ENCODE data around the gene PTPRM. TPM values are rescaled to one million over a fixed set of nuclear protein-coding genes. Genes with fewer than 3 reads are reported as not detected.

The PTPRM gene
- total RNA-seq, 1 donor from 2014 or later, result 40.1 TPM

- DNase-seq (ENCODE audit: low read depth in 2 of 2), result no peak
Measured at GRCh38 chr18:7895346-7895745, 328.2 kb downstream of the PTPRM start.

GRCh38 chr18:7896161-7896560 lies 329.0 kb downstream of the PTPRM start:
- no peak for DNase-seq (ENCODE audit: low read depth in 2 of 2)

DNA sequence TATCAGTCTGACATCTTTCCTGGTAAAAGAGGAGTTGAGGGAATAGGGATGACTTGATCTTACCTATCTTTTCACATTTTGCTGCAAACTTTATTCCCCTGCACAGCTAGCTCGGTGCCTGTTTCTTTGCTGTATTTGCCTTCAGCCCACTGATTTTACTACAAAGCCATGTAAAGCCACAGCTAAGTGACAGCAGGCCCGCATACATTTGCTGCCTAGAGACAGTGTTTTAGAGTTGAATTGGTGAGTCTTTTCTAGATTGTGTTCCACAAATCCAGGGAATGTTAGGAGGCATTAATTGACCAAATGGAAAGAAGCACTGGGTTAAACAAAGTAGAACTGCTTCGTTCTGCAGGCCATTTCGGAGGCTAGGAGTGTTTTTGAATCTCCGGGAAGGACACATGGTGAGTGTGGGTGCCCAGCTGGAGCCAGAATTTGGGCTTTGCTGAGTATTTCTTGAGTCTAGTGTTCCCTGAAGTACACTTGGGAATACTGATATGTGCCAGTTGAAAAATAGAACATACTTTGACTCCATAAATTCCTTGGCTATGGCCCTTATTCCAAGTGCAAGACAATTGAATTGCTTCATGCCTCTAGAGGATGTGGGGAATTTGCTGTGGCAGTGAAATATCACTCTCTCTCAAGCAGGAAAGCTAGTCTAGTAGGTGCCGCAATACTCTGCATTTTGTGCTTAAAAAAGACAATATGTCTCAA lies 329.8 kb downstream of the PTPRM start:
- no peak for DNase-seq (ENCODE audit: low read depth in 2 of 2)

DNA sequence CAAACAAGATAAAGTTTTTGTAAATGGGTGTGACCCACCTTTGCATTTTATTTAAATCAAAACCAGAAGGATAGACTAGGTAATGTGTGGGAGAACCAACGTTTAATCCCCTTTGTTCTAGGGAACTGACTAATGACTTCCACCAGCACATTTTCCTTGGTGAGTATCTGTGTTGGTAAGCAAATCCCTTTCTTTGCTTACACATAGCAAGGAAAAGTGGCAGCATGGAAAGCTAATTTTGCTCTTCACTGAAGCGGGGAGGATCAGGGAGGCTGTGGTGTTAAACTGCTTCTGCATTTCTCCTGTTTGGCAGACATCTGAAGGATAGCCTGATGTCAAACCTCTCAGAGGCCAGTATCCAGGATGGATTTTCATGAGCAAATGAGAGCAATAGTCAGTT lies 331.1 kb downstream of the PTPRM start:
- DNase-seq (ENCODE audit: low read depth in 2 of 2), result no peak

- DNase-seq (ENCODE audit: low read depth in 2 of 2), result no peak
Measured at GRCh38 chr18:7899078-7899477, 332.0 kb downstream of the PTPRM start.

DNA sequence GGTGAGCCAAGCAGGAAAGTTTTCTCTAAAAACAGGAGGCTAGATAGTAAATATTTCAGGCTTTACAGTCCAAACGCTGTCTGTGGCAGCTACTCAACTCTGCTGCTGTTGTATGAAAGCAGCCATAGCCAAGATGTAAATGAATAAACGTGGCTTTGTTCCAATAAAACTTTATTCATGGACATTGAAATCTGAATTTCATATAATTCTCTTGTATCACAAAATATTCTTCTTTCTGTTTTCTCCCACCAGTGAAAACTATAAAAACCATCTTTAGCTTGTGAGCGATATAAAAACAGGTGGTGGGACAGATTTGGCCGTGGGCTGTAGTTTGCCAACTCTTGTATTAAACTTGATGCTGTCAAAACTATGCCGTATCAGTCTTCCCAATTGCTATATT lies 333.0 kb downstream of the PTPRM start:
- no peak for DNase-seq (ENCODE audit: low read depth in 2 of 2)

DNA sequence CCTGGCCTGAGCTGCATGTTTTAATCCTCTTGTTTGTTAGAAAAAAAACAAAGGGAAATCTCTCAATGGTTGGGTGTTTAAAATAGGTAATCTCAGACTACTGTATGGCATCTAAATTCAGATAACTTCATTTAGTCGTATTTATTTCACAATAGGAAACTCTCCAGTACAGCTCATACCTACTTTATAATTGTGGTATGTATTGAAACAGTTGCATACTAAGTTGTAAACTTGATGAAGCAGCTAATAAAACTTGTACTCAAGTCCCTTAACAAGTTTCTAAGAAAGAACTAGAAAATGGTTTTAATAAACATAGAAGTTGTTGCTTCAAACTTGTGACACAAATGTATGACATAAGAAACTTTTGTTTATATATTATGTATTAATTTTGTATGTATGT lies 334.5 kb downstream of the PTPRM start:
- no peak for DNase-seq (ENCODE audit: low read depth in 2 of 2)

- DNase-seq (ENCODE audit: low read depth in 2 of 2), result no peak
Measured at GRCh38 chr18:7902399-7902839, 335.3 kb downstream of the PTPRM start.

DNA sequence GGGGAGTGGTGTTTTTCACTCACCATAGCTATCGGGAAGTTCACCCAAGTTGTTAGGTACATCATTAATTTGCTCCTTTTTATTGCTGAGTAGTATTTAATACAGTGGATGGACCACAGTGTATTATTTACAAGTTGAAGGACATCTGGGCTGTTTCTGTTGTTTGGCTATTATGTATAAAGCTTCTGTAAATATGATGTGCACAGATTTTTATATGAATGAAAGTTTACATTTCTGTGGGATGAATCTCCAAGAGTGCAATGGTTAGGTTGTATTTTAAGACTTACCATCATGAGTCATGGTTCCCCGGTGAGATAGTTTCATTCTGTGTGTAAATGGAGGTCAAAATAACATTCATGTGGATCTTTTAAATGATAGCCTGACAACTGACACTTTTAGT lies 337.4 kb downstream of the PTPRM start:
- peak in 1 of 2 donors; percentile 47 for DNase-seq (ENCODE audit: low read depth in 2 of 2)

DNA sequence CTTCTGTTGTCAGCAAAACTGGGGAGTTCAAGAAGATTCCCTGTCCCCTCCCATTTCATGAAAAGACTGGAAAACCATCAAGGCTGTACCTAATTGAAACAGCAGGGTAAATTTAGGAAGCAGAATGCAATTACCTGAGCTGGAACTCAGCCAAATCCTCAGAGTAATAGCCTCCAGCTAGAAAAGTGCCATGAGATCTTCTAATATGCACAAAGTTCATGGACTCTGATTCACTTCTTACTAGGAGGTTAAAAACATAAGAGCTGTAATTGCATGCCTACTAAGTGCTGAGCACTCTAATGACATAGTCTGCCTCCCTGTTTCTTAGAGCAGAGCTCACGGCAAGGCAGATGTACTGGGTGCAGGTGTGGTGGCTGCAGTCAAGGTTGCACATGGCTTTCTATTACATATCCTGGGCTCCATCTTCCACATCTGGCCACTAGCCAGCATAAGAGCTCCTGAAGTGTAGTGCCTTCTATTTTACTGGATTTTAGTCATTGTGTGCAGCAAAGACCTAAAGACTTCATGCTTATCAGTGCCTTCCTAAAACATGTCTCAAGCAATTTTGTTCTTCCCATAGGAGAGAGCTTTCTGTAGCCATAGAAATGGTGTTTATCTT lies 341.7 kb downstream of the PTPRM start:
- no peak for DNase-seq (ENCODE audit: low read depth in 2 of 2)

DNA sequence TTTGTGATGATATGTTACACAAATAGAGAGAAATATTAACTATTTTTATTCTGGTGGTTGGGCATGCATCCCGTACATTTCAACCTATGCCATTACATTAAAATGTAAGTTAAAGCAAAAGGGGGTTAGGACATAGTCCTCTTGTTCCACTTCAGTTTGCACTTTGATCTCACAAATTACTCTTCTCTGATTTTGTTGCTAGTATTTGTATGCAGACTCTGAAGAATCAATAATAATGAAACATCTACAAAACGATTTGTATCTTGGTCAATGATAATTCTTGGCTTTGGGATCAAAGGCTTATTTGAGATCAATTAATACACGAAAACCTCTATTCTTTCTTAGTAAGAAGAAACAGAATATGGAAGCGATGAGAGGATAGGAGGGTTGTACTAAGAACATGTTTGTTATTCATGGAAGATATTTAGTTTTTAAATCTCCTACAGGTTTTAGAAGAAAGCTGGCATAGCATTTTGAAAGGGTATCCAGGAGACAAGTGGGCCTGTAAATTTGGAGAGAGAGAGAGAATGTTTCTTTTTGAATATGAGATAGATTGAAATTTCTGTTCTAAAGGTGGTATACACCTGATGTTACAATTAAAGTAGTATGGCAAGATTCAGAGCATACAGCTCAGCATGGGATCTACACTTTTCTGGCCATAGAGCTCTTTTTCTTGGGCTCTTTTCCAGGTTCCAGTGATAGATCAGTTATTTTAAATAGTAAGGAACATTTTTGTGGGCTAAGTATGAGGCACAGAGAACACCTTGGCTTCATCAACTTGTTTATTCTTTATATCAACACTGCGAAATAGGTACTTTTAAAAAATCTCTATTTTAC lies 347.9 kb downstream of the PTPRM start:
- no peak for DNase-seq (ENCODE audit: low read depth in 2 of 2)

GRCh38 chr18:7918701-7919100 lies 351.6 kb downstream of the PTPRM start:
- DNase-seq (ENCODE audit: low read depth in 2 of 2), result no peak

DNA sequence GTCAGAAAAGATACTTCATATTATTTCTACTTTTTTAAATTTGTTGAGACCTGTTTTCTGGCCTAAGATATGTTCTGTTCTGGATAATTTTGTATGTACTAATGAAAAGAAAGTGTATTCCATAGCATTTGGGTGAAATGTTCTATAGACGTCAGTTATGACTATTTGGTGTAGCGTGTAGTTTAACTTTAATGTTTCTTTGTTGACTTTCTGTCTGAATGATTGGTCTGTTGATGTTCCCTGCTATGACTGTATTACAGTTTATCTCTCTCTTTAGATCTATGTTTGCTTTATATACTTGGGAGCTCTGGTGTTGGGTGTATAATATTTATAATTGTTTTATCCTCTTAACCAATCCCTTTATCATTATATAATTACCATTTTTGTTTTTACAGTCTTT lies 352.4 kb downstream of the PTPRM start:
- DNase-seq (ENCODE audit: low read depth in 2 of 2), result no peak

- peak; percentile 85 to 93 for DNase-seq (ENCODE audit: low read depth in 2 of 2)
Measured at GRCh38 chr18:7921938-7922587, 354.9 kb downstream of the PTPRM start.

- peak; percentile 11 to 30 for DNase-seq (ENCODE audit: low read depth in 2 of 2)
Measured at GRCh38 chr18:7923105-7923504, 356.0 kb downstream of the PTPRM start.

- no peak for DNase-seq (ENCODE audit: low read depth in 2 of 2)
Measured at GRCh38 chr18:7924616-7925015, 357.5 kb downstream of the PTPRM start.

GRCh38 chr18:7926526-7926925 lies 359.4 kb downstream of the PTPRM start:
- peak in 1 of 2 donors; percentile 65 for DNase-seq (ENCODE audit: low read depth in 2 of 2)

DNA sequence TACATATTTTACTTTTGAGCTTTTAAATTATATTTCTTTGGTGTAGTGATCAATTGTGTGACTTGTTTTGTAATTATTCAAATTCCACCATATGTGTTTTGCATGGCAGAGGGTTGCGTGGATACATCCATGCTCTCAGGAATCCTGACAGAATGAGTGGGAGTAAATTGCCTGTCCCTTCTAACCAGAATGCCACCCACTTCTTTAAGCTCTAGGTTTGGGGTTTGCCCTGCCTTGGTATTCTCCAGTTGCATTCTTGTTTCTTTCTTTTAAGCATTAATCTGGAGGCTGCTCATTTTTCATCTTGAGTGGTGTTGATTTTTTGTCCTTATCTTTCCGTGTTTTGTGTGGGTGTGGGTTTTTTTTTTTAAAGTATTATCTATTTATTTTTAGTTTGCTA lies 360.0 kb downstream of the PTPRM start:
- DNase-seq (ENCODE audit: low read depth in 2 of 2), result no peak

DNA sequence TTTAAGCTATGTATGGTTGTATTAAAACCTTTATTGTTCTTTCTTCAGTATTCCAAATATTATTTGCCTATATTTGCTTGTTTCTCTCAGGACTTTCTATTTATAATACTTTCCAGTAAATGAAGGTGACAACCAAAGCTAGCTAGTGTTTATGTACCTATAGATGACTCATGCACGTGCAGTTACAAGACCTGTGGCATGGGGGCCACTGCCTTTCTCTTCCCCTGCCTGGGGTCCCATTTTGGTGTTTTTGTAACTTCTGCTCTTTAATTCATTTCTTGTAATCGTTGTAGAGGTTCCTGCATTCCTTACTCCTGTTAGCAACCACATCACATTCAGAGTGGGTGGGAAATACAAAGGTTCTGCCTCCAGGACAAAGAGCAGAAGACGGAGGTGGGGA lies 364.6 kb downstream of the PTPRM start:
- DNase-seq (ENCODE audit: low read depth in 2 of 2), result no peak

GRCh38 chr18:7937268-7937667 lies 370.2 kb downstream of the PTPRM start:
- no peak for DNase-seq (ENCODE audit: low read depth in 2 of 2)

GRCh38 chr18:7939521-7939920 lies 372.4 kb downstream of the PTPRM start:
- no peak for DNase-seq (ENCODE audit: low read depth in 2 of 2)

DNA sequence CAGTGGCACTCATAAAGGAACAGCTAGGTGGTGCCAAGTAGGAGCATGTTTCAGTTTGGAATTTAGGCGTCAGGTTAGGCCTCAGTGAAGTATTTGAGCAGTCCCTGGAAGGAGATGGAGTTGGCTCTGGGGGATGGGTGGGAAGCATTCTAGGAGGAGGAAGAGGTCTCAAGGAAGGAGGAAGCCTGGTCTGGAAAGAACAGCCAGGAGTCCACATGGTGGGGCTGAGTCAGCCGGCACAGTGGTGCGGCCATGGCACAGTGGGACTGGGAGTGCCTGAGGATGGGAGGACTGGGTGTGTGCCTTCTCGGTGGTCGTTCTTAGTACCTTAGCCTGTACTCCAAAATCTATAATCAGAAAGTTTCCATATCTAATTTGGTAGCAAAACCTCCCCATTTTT lies 373.3 kb downstream of the PTPRM start:
- DNase-seq (ENCODE audit: low read depth in 2 of 2), result peak in 1 of 2 donors; percentile 15

Data from lung microvascular endothelial cell (primary cell).